ENCODE measurements around the gene FLVCR2. TPM values are rescaled to one million over a fixed set of nuclear protein-coding genes. Genes with fewer than 3 reads are reported as not detected.

Gene FLVCR2
- total and polyA plus RNA-seq, 2 of the 13 experiments (the other 11 are each of a cell fraction or from before 2014, with no cell fraction given): 9.9 to 10.5 TPM

DNA sequence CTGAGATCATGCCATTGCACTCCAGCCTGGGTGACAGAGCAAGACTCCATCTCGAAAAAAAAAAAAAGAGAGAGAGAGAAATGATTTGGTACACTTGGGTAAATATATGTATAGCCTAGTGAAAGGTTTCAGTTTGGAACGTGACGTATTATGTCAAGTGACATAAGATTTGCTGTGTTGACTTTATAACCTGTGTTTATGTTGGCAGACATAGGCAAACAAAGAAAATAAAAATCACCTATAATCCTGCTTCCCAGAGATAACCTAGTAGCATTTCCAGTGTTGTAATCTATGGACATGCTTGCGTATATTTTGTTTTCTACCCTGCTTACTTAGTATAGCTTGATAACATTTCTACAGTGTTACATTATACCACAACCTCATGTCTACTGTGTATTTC, 65.6 kb downstream of the FLVCR2 start (continued):
- TF ChIP-seq ZNF773 (CRISPR knock-in tag; IDR thresholded peaks at IDR 0.05; ENCODE audit: borderline replicate concordance) (no peak), ZSCAN25 (CRISPR knock-in tag; IDR thresholded peaks at IDR 0.05) (no peak), ISX (CRISPR knock-in tag; conservative IDR thresholded peaks at IDR 0.05) (no peak), ZMAT3 (CRISPR knock-in tag; conservative IDR thresholded peaks at IDR 0.05) (no peak), JUN (CRISPR knock-in tag; IDR thresholded peaks at IDR 0.05) (no peak), MAZ (IDR thresholded peaks at IDR 0.05; ENCODE audit: borderline replicate concordance, low read depth, low read length) (no peak), MAZ (CRISPR knock-in tag; IDR thresholded peaks at IDR 0.05; ENCODE audit: low read depth) (no peak), ZBTB49 (CRISPR knock-in tag; IDR thresholded peaks at IDR 0.05; ENCODE audit: borderline replicate concordance) (no peak), TOE1 (CRISPR knock-in tag; IDR thresholded peaks at IDR 0.05) (no peak), ZBTB21 (CRISPR knock-in tag; IDR thresholded peaks at IDR 0.05) (0 out of 2 replicates have a peak, but pooled peaks have one; percentile 27), BHLHE40 (IDR thresholded peaks at IDR 0.05; ENCODE audit: low read length) (peak; percentile 38; the same call in 1 of the 2 replicates), ZBTB43 (CRISPR knock-in tag; conservative IDR thresholded peaks at IDR 0.05) (no peak), SNAI1 (CRISPR knock-in tag; IDR thresholded peaks at IDR 0.05; ENCODE audit: borderline replicate concordance) (no peak), KDM5B (CRISPR knock-in tag; IDR thresholded peaks at IDR 0.05; ENCODE audit: borderline replicate concordance) (no peak), ZNF484 (CRISPR knock-in tag; IDR thresholded peaks at IDR 0.05; ENCODE audit: borderline replicate concordance, low read depth) (no peak), SOX13 (IDR thresholded peaks at IDR 0.05) (no peak), SOX13 (CRISPR knock-in tag; conservative IDR thresholded peaks at IDR 0.05 in 1 of 2, IDR thresholded peaks at IDR 0.05 in 1 of 2) (peak in 1 of 2 experiments; percentile 53; a peak in 1 of 4 replicates), GATA4 (IDR thresholded peaks at IDR 0.05; ENCODE audit: borderline replicate concordance, low read depth) (no peak), ELF3 (CRISPR knock-in tag; IDR thresholded peaks at IDR 0.05) (no peak), ZNF7 (CRISPR knock-in tag; IDR thresholded peaks at IDR 0.05) (no peak)
- TF ChIP-seq, protein P1, sequence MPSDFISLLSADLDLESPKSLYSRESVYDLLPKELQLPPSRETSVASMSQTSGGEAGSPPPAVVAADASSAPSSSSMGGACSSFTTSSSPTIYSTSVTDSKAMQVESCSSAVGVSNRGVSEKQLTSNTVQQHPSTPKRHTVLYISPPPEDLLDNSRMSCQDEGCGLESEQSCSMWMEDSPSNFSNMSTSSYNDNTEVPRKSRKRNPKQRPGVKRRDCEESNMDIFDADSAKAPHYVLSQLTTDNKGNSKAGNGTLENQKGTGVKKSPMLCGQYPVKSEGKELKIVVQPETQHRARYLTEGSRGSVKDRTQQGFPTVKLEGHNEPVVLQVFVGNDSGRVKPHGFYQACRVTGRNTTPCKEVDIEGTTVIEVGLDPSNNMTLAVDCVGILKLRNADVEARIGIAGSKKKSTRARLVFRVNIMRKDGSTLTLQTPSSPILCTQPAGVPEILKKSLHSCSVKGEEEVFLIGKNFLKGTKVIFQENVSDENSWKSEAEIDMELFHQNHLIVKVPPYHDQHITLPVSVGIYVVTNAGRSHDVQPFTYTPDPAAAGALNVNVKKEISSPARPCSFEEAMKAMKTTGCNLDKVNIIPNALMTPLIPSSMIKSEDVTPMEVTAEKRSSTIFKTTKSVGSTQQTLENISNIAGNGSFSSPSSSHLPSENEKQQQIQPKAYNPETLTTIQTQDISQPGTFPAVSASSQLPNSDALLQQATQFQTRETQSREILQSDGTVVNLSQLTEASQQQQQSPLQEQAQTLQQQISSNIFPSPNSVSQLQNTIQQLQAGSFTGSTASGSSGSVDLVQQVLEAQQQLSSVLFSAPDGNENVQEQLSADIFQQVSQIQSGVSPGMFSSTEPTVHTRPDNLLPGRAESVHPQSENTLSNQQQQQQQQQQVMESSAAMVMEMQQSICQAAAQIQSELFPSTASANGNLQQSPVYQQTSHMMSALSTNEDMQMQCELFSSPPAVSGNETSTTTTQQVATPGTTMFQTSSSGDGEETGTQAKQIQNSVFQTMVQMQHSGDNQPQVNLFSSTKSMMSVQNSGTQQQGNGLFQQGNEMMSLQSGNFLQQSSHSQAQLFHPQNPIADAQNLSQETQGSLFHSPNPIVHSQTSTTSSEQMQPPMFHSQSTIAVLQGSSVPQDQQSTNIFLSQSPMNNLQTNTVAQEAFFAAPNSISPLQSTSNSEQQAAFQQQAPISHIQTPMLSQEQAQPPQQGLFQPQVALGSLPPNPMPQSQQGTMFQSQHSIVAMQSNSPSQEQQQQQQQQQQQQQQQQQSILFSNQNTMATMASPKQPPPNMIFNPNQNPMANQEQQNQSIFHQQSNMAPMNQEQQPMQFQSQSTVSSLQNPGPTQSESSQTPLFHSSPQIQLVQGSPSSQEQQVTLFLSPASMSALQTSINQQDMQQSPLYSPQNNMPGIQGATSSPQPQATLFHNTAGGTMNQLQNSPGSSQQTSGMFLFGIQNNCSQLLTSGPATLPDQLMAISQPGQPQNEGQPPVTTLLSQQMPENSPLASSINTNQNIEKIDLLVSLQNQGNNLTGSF (CRISPR knock-in tag; IDR thresholded peaks at IDR 0.05): no peak
- TF ChIP-seq, protein P2, sequence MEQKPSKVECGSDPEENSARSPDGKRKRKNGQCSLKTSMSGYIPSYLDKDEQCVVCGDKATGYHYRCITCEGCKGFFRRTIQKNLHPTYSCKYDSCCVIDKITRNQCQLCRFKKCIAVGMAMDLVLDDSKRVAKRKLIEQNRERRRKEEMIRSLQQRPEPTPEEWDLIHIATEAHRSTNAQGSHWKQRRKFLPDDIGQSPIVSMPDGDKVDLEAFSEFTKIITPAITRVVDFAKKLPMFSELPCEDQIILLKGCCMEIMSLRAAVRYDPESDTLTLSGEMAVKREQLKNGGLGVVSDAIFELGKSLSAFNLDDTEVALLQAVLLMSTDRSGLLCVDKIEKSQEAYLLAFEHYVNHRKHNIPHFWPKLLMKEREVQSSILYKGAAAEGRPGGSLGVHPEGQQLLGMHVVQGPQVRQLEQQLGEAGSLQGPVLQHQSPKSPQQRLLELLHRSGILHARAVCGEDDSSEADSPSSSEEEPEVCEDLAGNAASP (CRISPR knock-in tag; IDR thresholded peaks at IDR 0.05; ENCODE audit: borderline replicate concordance): no peak

Data from HepG2 (cell line).